ENCODE measurements around the gene TALDO1. TPM values are rescaled to one million over a fixed set of nuclear protein-coding genes. Genes with fewer than 3 reads are reported as not detected.
A peak's percentile ranks its signal among the peaks of the same experiment; 100 is the strongest.

Gene TALDO1
- total and polyA plus RNA-seq, 2 of the 8 experiments (the other 6 are each of a cell fraction or from before 2014, with no cell fraction given) = 265 to 308 TPM

- TF ChIP-seq TAF1 (IDR thresholded peaks at IDR 0.05; ENCODE audit: low read depth, low read length) (peak; percentile 55; the same call in 1 of the 2 replicates), KDM1A (IDR thresholded peaks at IDR 0.05; ENCODE audit: borderline replicate concordance, low read length) (no peak), SIN3A (conservative IDR thresholded peaks at IDR 0.05 in 1 of 2, IDR thresholded peaks at IDR 0.05 in 1 of 2; ENCODE audit: low read depth in 1 of 2, low read length in 2 of 2) (no peak), CBX5 (IDR thresholded peaks at IDR 0.05; ENCODE audit: low read depth, low read length) (no peak), ASH2L (IDR thresholded peaks at IDR 0.05; ENCODE audit: low read length) (no peak), FOSL1 (IDR thresholded peaks at IDR 0.05; ENCODE audit: insufficient read depth, low read depth, low read length) (no peak), ATF3 (IDR thresholded peaks at IDR 0.05; ENCODE audit: insufficient read depth, low read depth, low read length) (no peak), SP1 (IDR thresholded peaks at IDR 0.05; ENCODE audit: low read depth, low read length) (0 out of 2 replicates have a peak, but pooled peaks have one; percentile 35), SIRT6 (IDR thresholded peaks at IDR 0.05; ENCODE audit: low read length) (no peak), CHD2 (IDR thresholded peaks at IDR 0.05; ENCODE audit: low read length) (no peak), SP2 (IDR thresholded peaks at IDR 0.05; ENCODE audit: low read length) (no peak), MAX (IDR thresholded peaks at IDR 0.05) (peak; percentile 85), CBX8 (IDR thresholded peaks at IDR 0.05; ENCODE audit: borderline replicate concordance, low read depth, low read length) (no peak), MAFK (IDR thresholded peaks at IDR 0.05; ENCODE audit: low read depth, low read length) (no peak), SP4 (IDR thresholded peaks at IDR 0.05; ENCODE audit: low read length) (no peak), POLR2AphosphoS5 (IDR thresholded peaks at IDR 0.05; ENCODE audit: low read depth, low read length) (peak; percentile 42; the same call in 1 of the 2 replicates), TEAD4 (IDR thresholded peaks at IDR 0.05; ENCODE audit: low read depth, low read length) (no peak), CREB1 (IDR thresholded peaks at IDR 0.05) (no peak), TAF7 (optimal IDR thresholded peaks at IDR 0.05; ENCODE audit: borderline replicate concordance, low read depth, low read length) (peak; percentile 19), POU5F1 (IDR thresholded peaks at IDR 0.05; ENCODE audit: low read depth, low read length) (no peak), HDAC2 (IDR thresholded peaks at IDR 0.05; ENCODE audit: borderline replicate concordance in 1 of 2, low read depth in 2 of 2, low read length in 2 of 2) (no peak), SAP30 (IDR thresholded peaks at IDR 0.05; ENCODE audit: insufficient read depth, insufficient replicate concordance, low read length) (no peak), TCF12 (IDR thresholded peaks at IDR 0.05; ENCODE audit: low read depth, low read length) (no peak), BACH1 (IDR thresholded peaks at IDR 0.05; ENCODE audit: low read length) (no peak), RXRA (IDR thresholded peaks at IDR 0.05; ENCODE audit: insufficient read depth, low read depth, low read length) (no peak), KDM5A (IDR thresholded peaks at IDR 0.05; ENCODE audit: low read length) (no peak)
Observed at GRCh38 chr11:720642-721246, 26.5 kb upstream of the TALDO1 start (continued).

Measured in H1 (cell line).